OCI-LY7 (cell line): ENCODE results near the gene SPATA33.

Experiments
- CTCF ChIP-seq: fragments of 200-600 bp; sonication (generic); conservative IDR thresholded peaks from 2 replicates; pipeline ENCODE4 v1.5.1; 2014; ENCODE audit warnings: mild to moderate bottlenecking, antibody characterized with exemption, low read length, moderate library complexity, mixed read lengths
- EZH2phosphoT487 ChIP-seq: fragments of 200-600 bp; sonication (generic); IDR thresholded peaks from 2 replicates; pipeline ENCODE4 v1.6.1; 2018; ENCODE audit warnings: low read depth, borderline replicate concordance, mild to moderate bottlenecking, mixed run types, antibody characterized with exemption, low read length, moderate library complexity, mixed read lengths

- TF ChIP-seq CTCF (no peak), EZH2phosphoT487 (no peak)
Measured at GRCh38 chr16:89691986-89692569, 34.4 kb downstream of the SPATA33 start.
